CD8-positive, alpha-beta memory T cell (primary cell): Measurements from ENCODE around the gene TOM1L1. TPM values are rescaled to one million over a fixed set of nuclear protein-coding genes. Genes with fewer than 3 reads are reported as not detected.

Source experiments
- CTCF ChIA-PET: fragments of 350-600 bp; sonication (Branson Sonifier 250); formaldehyde crosslinking; loops from one replicate; lab custom pipeline; 2021; ENCODE audit warnings: antibody characterized with exemption; lab: Charles Lee
- POLR2A ChIA-PET: fragments of 350-600 bp; sonication (Branson Sonifier 250); formaldehyde crosslinking; loops from one replicate; lab custom pipeline; 2021; ENCODE audit warnings: antibody characterized with exemption; lab: Charles Lee
- DNase-seq, 5 donors: peaks; one replicate each; pipeline versions ENCODE4 v3.0.0 to v3.0.0-alpha.2; 2020 to 2022; ENCODE audit warnings: mixed read lengths in 1 of 5
- H3K27ac ChIP-seq: one replicate; pipeline ENCODE4 v1.7.0; 2013; ENCODE audit warnings: low read depth, mild to moderate bottlenecking, low read length, moderate library complexity
- H3K27me3 ChIP-seq: 2 replicates; pipeline ENCODE4 v1.7.0; 2013; ENCODE audit warnings: low read length, mild to moderate bottlenecking; ENCODE audit not compliant: insufficient read depth, poor library complexity, severe bottlenecking
- H3K36me3 ChIP-seq: 2 replicates; pipeline ENCODE4 v1.7.0; 2013; ENCODE audit warnings: mild to moderate bottlenecking, low read length, moderate library complexity; ENCODE audit not compliant: insufficient read depth
- H3K4me1 ChIP-seq: 2 replicates; pipeline ENCODE4 v1.7.0; 2013; ENCODE audit warnings: mild to moderate bottlenecking, low read length, moderate library complexity; ENCODE audit not compliant: insufficient read depth
- H3K4me3 ChIP-seq: 2 replicates; pipeline ENCODE4 v1.7.0; 2013; ENCODE audit warnings: mild to moderate bottlenecking, low read length
- H3K9me3 ChIP-seq: 2 replicates; pipeline ENCODE4 v1.7.0; 2013; ENCODE audit warnings: mild to moderate bottlenecking, low read length
- H3K27ac Mint-ChIP-seq, 8 donors: one replicate each; pipeline ENCODE4 v1.8.0; 2020 to 2021; ENCODE audit warnings: mixed read lengths in 8 of 8, mild to moderate bottlenecking in 6 of 8, inconsistent platforms in 3 of 8, moderate library complexity in 3 of 8
- H3K27me3 Mint-ChIP-seq, 2 donors: one replicate each; pipeline ENCODE4 v1.8.0; 2020 to 2021; ENCODE audit warnings: mixed read lengths in 2 of 2, mild to moderate bottlenecking in 1 of 2, moderate library complexity in 1 of 2
- H3K36me3 Mint-ChIP-seq, 3 donors: one replicate each; pipeline ENCODE4 v1.8.0; 2020 to 2021; ENCODE audit warnings: mixed read lengths in 3 of 3, inconsistent platforms in 1 of 3, mild to moderate bottlenecking in 1 of 3
- H3K4me1 Mint-ChIP-seq, 3 donors: one replicate each; pipeline ENCODE4 v1.8.0; 2020 to 2021; ENCODE audit warnings: mixed read lengths in 3 of 3, inconsistent platforms in 1 of 3, mild to moderate bottlenecking in 1 of 3
- H3K4me3 Mint-ChIP-seq, 7 donors: one replicate each; pipeline ENCODE4 v1.8.0; 2020 to 2021; ENCODE audit warnings: mixed read lengths in 7 of 7, mild to moderate bottlenecking in 6 of 7, moderate library complexity in 4 of 7, inconsistent platforms in 2 of 7
- H3K9me3 Mint-ChIP-seq, 5 donors: one replicate each; pipeline ENCODE4 v1.8.0; 2020 to 2022; ENCODE audit warnings: mixed read lengths in 5 of 5, mild to moderate bottlenecking in 3 of 5, moderate library complexity in 2 of 5, inconsistent platforms in 1 of 5
- polyA plus RNA-seq: library from polyadenylated mRNA; unstranded; fragments of 300-500 nt; fragmentation: Illumina TruSeq; gene quantifications from one replicate; pipeline ENCODE4 v1.2.3, GENCODE V29; 2021
- total RNA-seq, 2 experiments: library from RNA; stranded (reverse); gene quantifications; one replicate each; pipeline ENCODE4 v1.2.3, GENCODE V29; 2021

Gene TOM1L1
- total RNA-seq (under 1 TPM in 1 of 2 experiments, not detected in 1; 0.33 TPM), polyA plus RNA-seq (not detected)

GRCh38 chr17:54900457-54901229 is at the start of gene TOM1L1:
Gene TOM1L1 (plus strand): TSS chr17:54900852. CDS start chr17:54900866, 14 bp downstream.
- Mint-ChIP-seq H3K27ac (peak within 1 kb of the TSS in 1 of 8 donors; percentile 34), H3K36me3 (no peaks in the 10 kb centered on the region), H3K4me3 (peak within 1 kb of the TSS in 5 of 7 donors; percentile 20 to 42 (median 35)), H3K27me3 (peaks cover 20 to 44% of the 10 kb centered on the region in 2 donors), H3K4me1 (peaks cover 6 to 16% (median 7%) of the 10 kb centered on the region in 3 donors), H3K9me3 (peaks cover 0 to 3% (median 0%) of the 10 kb centered on the region in 5 donors)
- Histone ChIP-seq H3K4me3 (no peak within 1 kb of the TSS), H3K27me3 (peaks cover 4% of the 10 kb centered on the region), H3K4me1 (no peaks in the 10 kb centered on the region), H3K27ac (peak within 1 kb of the TSS; percentile 31), H3K9me3 (no peaks in the 10 kb centered on the region), H3K36me3 (no peaks in the 10 kb centered on the region)
- POLR2A ChIA-PET, result no interaction called here
- CTCF ChIA-PET, result no interaction called here
- no peak for DNase-seq

GRCh38 chr17:54859187-54859586 is 41.5 kb upstream of the TOM1L1 start:
- Mint-ChIP-seq H3K4me1 (no peaks in the 10 kb centered on the region), H3K27me3 (peaks cover 0 to 6% of the 10 kb centered on the region in 2 donors), H3K4me3 (no peak overlapping the region), H3K27ac (no peak overlapping the region), H3K9me3 (no peaks in the 10 kb centered on the region), H3K36me3 (no peaks in the 10 kb centered on the region)
- CTCF ChIA-PET, result no interaction called here
- no peaks in the 10 kb centered on the region for H3K9me3 ChIP-seq
- H3K4me3 ChIP-seq, result no peak overlapping the region
- H3K27ac ChIP-seq, result no peak overlapping the region
- POLR2A ChIA-PET, result no interaction called here
- H3K4me1 ChIP-seq, result no peaks in the 10 kb centered on the region
- no peaks in the 10 kb centered on the region for H3K36me3 ChIP-seq
- no peak for DNase-seq
- H3K27me3 ChIP-seq, result no peaks in the 10 kb centered on the region

- H3K4me1 ChIP-seq, result no peaks in the 10 kb centered on the region
- no peak overlapping the region for H3K4me3 ChIP-seq
- H3K4me1 Mint-ChIP-seq, result no peaks in the 10 kb centered on the region
- H3K9me3 Mint-ChIP-seq, result no peaks in the 10 kb centered on the region
- CTCF ChIA-PET, result no interaction called here
- no peak overlapping the region for H3K4me3 Mint-ChIP-seq
- H3K36me3 ChIP-seq, result no peaks in the 10 kb centered on the region
- no peak for DNase-seq
- peak overlapping the region; percentile 33 for H3K27ac ChIP-seq
- no peaks in the 10 kb centered on the region for H3K9me3 ChIP-seq
- H3K27ac Mint-ChIP-seq, result no peak overlapping the region
- peaks cover 0 to 4% of the 10 kb centered on the region in 2 donors for H3K27me3 Mint-ChIP-seq
- no peaks in the 10 kb centered on the region for H3K27me3 ChIP-seq
- no peaks in the 10 kb centered on the region for H3K36me3 Mint-ChIP-seq
- POLR2A ChIA-PET, result no interaction called here
Measured at GRCh38 chr17:54860617-54861470, 39.8 kb upstream of the TOM1L1 start.

GRCh38 chr17:54861471-54861983 is 39.1 kb upstream of the TOM1L1 start:
- Mint-ChIP-seq H3K4me3 (no peak overlapping the region), H3K4me1 (no peaks in the 10 kb centered on the region), H3K9me3 (no peaks in the 10 kb centered on the region), H3K27me3 (peaks cover 0 to 4% of the 10 kb centered on the region in 2 donors), H3K27ac (no peak overlapping the region), H3K36me3 (no peaks in the 10 kb centered on the region)
- no peaks in the 10 kb centered on the region for H3K36me3 ChIP-seq
- no peaks in the 10 kb centered on the region for H3K4me1 ChIP-seq
- DNase-seq, result no peak
- CTCF ChIA-PET, result no interaction called here
- POLR2A ChIA-PET, result no interaction called here
- H3K4me3 ChIP-seq, result no peak overlapping the region
- no peaks in the 10 kb centered on the region for H3K9me3 ChIP-seq
- no peaks in the 10 kb centered on the region for H3K27me3 ChIP-seq
- H3K27ac ChIP-seq, result peak overlapping the region; percentile 33

GRCh38 chr17:54863176-54863575 is 37.5 kb upstream of the TOM1L1 start:
- Mint-ChIP-seq H3K4me1 (no peaks in the 10 kb centered on the region), H3K27ac (no peak overlapping the region), H3K9me3 (no peaks in the 10 kb centered on the region), H3K36me3 (no peaks in the 10 kb centered on the region), H3K27me3 (peaks cover 0 to 3% of the 10 kb centered on the region in 2 donors), H3K4me3 (no peak overlapping the region)
- Histone ChIP-seq H3K27me3 (no peaks in the 10 kb centered on the region), H3K4me1 (no peaks in the 10 kb centered on the region), H3K27ac (no peak overlapping the region), H3K36me3 (no peaks in the 10 kb centered on the region), H3K9me3 (no peaks in the 10 kb centered on the region), H3K4me3 (no peak overlapping the region)
- ChIA-PET POLR2A (no interaction called here), CTCF (no interaction called here)
- DNase-seq, result no peak

- POLR2A ChIA-PET, result no interaction called here
Measured at GRCh38 chr17:54864070-54864469, 36.6 kb upstream of the TOM1L1 start.

GRCh38 chr17:54864636-54865356 is 35.9 kb upstream of the TOM1L1 start:
- Histone ChIP-seq H3K4me1 (no peaks in the 10 kb centered on the region), H3K36me3 (no peaks in the 10 kb centered on the region), H3K27me3 (no peaks in the 10 kb centered on the region), H3K9me3 (no peaks in the 10 kb centered on the region), H3K4me3 (no peak overlapping the region), H3K27ac (no peak overlapping the region)
- Mint-ChIP-seq H3K27ac (no peak overlapping the region), H3K9me3 (no peaks in the 10 kb centered on the region), H3K4me3 (no peak overlapping the region), H3K4me1 (no peaks in the 10 kb centered on the region), H3K27me3 (peaks cover 0 to 3% of the 10 kb centered on the region in 2 donors), H3K36me3 (no peaks in the 10 kb centered on the region)
- POLR2A ChIA-PET, result no interaction called here
- no peak for DNase-seq
- CTCF ChIA-PET, result no interaction called here

More at GRCh38 chr17:54864070-54864469, 36.6 kb upstream of the TOM1L1 start:
- Histone ChIP-seq H3K36me3 (no peaks in the 10 kb centered on the region), H3K27ac (no peak overlapping the region), H3K4me3 (no peak overlapping the region), H3K4me1 (no peaks in the 10 kb centered on the region), H3K27me3 (no peaks in the 10 kb centered on the region), H3K9me3 (no peaks in the 10 kb centered on the region)
- peaks cover 0 to 3% of the 10 kb centered on the region in 2 donors for H3K27me3 Mint-ChIP-seq
- peak overlapping the region in 1 of 8 donors; percentile 82 for H3K27ac Mint-ChIP-seq
- no peaks in the 10 kb centered on the region for H3K4me1 Mint-ChIP-seq
- H3K4me3 Mint-ChIP-seq, result no peak overlapping the region
- CTCF ChIA-PET, result no interaction called here
- H3K9me3 Mint-ChIP-seq, result no peaks in the 10 kb centered on the region
- DNase-seq, result no peak
- no peaks in the 10 kb centered on the region for H3K36me3 Mint-ChIP-seq
